Transverse colon (tissue), 4 donors: ENCODE data around the gene HDGF. TPM values are rescaled to one million over a fixed set of nuclear protein-coding genes. Genes with fewer than 3 reads are reported as not detected.

ENCODE experiments used
- DNase-seq: peaks from one replicate; pipeline ENCODE4 v3.0.0-alpha.2; 2019
- H3K27ac ChIP-seq, 4 donors: fragments of 200-600 bp; sonication (generic); 2 replicates each; pipeline ENCODE4 v1.5.1; 2016 to 2018; ENCODE audit warnings: inconsistent platforms in 4 of 4
- H3K27me3 ChIP-seq: fragments of 200-600 bp; sonication (generic); 2 replicates; pipeline ENCODE4 v1.5.1; 2017; ENCODE audit warnings: inconsistent platforms
- H3K36me3 ChIP-seq, 4 donors: fragments of 200-600 bp; sonication (generic); 2 replicates each; pipeline ENCODE4 v1.5.1; 2017 to 2019; ENCODE audit warnings: inconsistent platforms in 4 of 4
- H3K4me1 ChIP-seq, 4 donors: fragments of 200-600 bp; sonication (generic); 2 replicates each; pipeline ENCODE4 v1.5.1; 2017 to 2020; ENCODE audit warnings: inconsistent platforms in 4 of 4
- H3K4me3 ChIP-seq, 4 donors: fragments of 200-600 bp; sonication (generic); 1 replicate in 1 of 4; 2 replicates in 3 of 4; pipeline versions ENCODE4 v1.5.1 to v1.6.1; 2017 to 2019; ENCODE audit warnings: inconsistent platforms in 4 of 4
- H3K9me3 ChIP-seq, 2 donors: fragments of 200-600 bp; sonication (generic); 2 replicates each; pipeline ENCODE4 v1.5.1; 2017 to 2019; ENCODE audit warnings: inconsistent platforms in 2 of 2
- EP300 ChIP-seq: sonication (generic); formaldehyde crosslinking; IDR thresholded peaks from one replicate; pipeline ENCODE4 v1.6.1; 2017; ENCODE audit warnings: antibody characterized with exemption, low read depth
- POLR2A ChIP-seq: fragments of 450-650 bp; IDR thresholded peaks from one replicate; pipeline ENCODE4 v1.6.1; 2016; ENCODE audit warnings: antibody characterized with exemption, mild to moderate bottlenecking, moderate library complexity
- POLR2AphosphoS5 ChIP-seq, 3 donors: sonication (generic); formaldehyde crosslinking; IDR thresholded peaks; one replicate each; pipeline ENCODE4 v1.6.1; 2016; ENCODE audit warnings: antibody characterized with exemption in 3 of 3
- WGBS, 2 donors: methylation state at CpG; one replicate each; pipeline ENCODE4 v1.1.5; 2018; ENCODE audit warnings: low coverage in 1 of 2; 5-methylcytosine and 5-hydroxymethylcytosine counted together
- in situ Hi-C, 4 donors: fragments of 200-750 bp; cut with MboI; loops; one replicate each; pipeline versions ENCODE4 v1.15.0 to v1.15.1; 2017; ENCODE audit warnings: low sequenced_read_pairs in 3 of 4, low pct_ligation_motif_present in 1 of 4, low pct_unique_long_range_greater_than_20kb in 1 of 4
- intact Hi-C: fragments of 100-400 bp; cut with DNase I; formaldehyde crosslinking; loops from one replicate; pipeline ENCODE4 v1.15.1; 2023; ENCODE audit warnings: low total_unique reads
- total RNA-seq, 4 donors: library from RNA; depleted of rRNA; stranded (reverse); fragments of >200 nt; gene quantifications; one replicate each; pipeline ENCODE4 v1.1.0, GENCODE V29; 2016
- TF ChIP-seq, protein P1 (sequence below), 5 experiments: fragments of 200-600 bp in 3 of 5; fragments of 450-650 bp in 2 of 5; sonication (generic) in 3 of 5; IDR thresholded peaks; 1 replicate in 2 of 5; 2 replicates in 3 of 5; pipeline ENCODE4 v1.5.1; 2016 to 2017; ENCODE audit warnings: antibody characterized with exemption in 5 of 5, inconsistent platforms in 3 of 5, mild to moderate bottlenecking in 2 of 5, moderate library complexity in 1 of 5

The HDGF gene
- total RNA-seq, 4 donors from 2014 or later, result 150 to 204 (median 179) TPM

DNA sequence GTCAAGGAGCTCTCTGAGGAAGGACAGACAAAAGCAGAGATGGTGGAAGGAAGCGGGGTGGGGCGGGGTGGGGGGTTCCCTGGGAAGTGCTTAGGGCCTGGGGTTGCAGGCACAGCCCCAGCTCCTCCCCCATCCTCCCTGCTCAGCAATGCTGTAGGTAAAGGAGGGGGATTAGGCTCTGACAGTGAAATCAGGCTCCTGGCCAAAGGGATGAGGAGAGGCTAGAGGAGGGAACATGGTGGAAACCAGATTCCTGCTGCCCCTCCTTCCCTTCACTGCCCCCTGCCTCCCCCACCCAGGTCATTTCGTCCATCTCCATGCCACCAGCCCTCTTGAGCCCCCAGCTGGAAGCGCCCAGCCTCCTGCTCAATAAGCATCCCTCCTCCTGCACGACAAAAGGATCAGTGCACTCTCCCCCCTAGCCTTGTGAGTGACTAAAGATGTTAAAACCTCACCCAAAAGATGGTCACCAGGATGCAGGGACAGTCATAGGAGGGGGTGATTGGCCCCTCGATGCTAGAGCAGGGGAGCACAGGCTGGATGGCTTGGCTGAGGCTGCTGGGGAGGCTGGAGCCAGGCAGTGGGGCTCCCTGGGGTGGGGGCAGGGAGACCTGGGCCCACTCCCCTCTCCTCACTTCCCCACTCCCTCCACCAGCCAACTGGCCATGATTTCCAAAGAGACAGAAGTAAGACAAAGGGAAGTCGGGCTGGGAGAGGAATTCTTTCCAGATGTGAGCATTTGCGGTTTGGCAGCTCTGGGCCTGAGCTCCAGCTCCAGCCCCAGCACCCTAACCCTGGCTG lies 43.9 kb downstream of the HDGF start:
- 59% methylated on average over 8 of the region's 8 CpGs; no CpG with 5 or more reads in 1 of the 2 donors for WGBS, 2 donors
- Histone ChIP-seq H3K36me3 (no peaks in the 10 kb centered on the region), H3K4me1 (peaks cover 31 to 56% (median 41%) of the 10 kb centered on the region in 4 donors), H3K4me3 (no peak overlapping the region), H3K9me3 (no peaks in the 10 kb centered on the region), H3K27ac (peak overlapping the region in 3 of 4 donors; percentile 67 to 75 (median 74)), H3K27me3 (peaks cover 32% of the 10 kb centered on the region)
- no peak for DNase-seq
- intact Hi-C loops (no loop called here), in situ Hi-C loops (loop anchor here in 1 of 4 donors (10.0 kb wide), 1 partner anchor 157 kb away; the partner anchor contains the start of gene NTRK1)
- TF ChIP-seq POLR2AphosphoS5 (IDR thresholded peaks at IDR 0.05) (no peak), POLR2A (no peak), EP300 (no peak)
- TF ChIP-seq, protein P1, sequence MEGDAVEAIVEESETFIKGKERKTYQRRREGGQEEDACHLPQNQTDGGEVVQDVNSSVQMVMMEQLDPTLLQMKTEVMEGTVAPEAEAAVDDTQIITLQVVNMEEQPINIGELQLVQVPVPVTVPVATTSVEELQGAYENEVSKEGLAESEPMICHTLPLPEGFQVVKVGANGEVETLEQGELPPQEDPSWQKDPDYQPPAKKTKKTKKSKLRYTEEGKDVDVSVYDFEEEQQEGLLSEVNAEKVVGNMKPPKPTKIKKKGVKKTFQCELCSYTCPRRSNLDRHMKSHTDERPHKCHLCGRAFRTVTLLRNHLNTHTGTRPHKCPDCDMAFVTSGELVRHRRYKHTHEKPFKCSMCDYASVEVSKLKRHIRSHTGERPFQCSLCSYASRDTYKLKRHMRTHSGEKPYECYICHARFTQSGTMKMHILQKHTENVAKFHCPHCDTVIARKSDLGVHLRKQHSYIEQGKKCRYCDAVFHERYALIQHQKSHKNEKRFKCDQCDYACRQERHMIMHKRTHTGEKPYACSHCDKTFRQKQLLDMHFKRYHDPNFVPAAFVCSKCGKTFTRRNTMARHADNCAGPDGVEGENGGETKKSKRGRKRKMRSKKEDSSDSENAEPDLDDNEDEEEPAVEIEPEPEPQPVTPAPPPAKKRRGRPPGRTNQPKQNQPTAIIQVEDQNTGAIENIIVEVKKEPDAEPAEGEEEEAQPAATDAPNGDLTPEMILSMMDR (IDR thresholded peaks at IDR 0.05), result no peak

DNA sequence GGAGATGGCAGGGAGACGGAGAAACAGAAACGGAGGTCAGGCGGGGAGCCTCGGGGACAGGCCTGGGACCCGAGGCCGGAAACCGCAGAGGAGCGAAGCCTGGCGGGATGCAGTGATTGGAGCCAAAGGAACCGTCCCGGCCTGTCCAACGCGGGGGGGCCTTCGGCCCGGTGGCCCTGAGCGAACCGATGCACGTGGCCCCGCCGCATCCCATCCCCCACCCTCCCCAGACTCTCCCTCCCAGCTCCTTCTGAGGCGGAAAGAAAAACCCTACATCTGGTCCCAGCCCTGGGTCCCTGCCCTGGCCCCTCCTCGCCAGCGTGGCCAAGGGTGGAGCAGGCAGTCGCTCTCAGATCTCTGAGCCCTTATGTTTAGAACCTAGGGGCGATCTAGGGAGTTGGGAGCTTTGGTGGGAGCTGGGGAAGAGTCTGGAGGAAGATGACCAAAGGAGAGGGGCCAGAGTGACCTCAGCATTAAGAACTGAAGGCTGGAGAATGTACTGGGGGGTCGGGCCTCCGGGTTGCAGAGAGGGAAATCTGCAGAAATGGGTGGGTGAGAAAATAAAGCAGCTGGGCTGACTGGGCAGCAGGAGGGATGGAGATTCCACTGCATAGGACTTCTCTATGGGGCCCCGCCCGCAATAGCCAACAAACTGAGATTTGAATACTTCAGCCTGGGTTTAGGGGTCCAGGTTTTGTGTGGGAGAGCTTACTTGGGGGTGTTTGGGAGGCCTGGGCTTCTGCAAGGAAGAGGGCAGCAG lies 44.6 kb downstream of the HDGF start:
- TF ChIP-seq POLR2A, result no peak
- TF ChIP-seq, protein P1 (IDR thresholded peaks at IDR 0.05), result no peak
- no peak for TF ChIP-seq EP300
- no peak for TF ChIP-seq POLR2AphosphoS5 (IDR thresholded peaks at IDR 0.05)
- Histone ChIP-seq H3K4me3 (peak overlapping the region; percentile 12 to 54 (median 29)), H3K36me3 (no peaks in the 10 kb centered on the region), H3K27me3 (peaks cover 38% of the 10 kb centered on the region), H3K27ac (peak overlapping the region; percentile 67 to 75 (median 72)), H3K4me1 (peaks cover 31 to 56% (median 41%) of the 10 kb centered on the region in 4 donors), H3K9me3 (no peaks in the 10 kb centered on the region)
- peak; percentile 47 for DNase-seq
- intact Hi-C loops (no loop called here), in situ Hi-C loops (loop anchor here in 1 of 4 donors (10.0 kb wide), 1 partner anchor 158 kb away; the partner anchor contains the start of gene NTRK1)
- 11 to 67% methylated on average over 2 to 29 of the region's 29 CpGs for WGBS, 2 donors

- Histone ChIP-seq H3K27ac (peak overlapping the region; percentile 67 to 75 (median 72)), H3K36me3 (no peaks in the 10 kb centered on the region), H3K4me1 (peaks cover 31 to 55% (median 38%) of the 10 kb centered on the region in 4 donors), H3K9me3 (no peaks in the 10 kb centered on the region), H3K4me3 (peak overlapping the region; percentile 12 to 54 (median 29)), H3K27me3 (peaks cover 43% of the 10 kb centered on the region)
- DNase-seq, result peak; percentile 66
- WGBS, 2 donors, result 1% methylated on average over 43 of the region's 45 CpGs; no CpG with 5 or more reads in 1 of the 2 donors
- in situ Hi-C loops, result loop anchor here in 1 of 4 donors (10.0 kb wide), 1 partner anchor 159 kb away; the partner anchor contains the start of gene NTRK1
- TF ChIP-seq POLR2AphosphoS5 (IDR thresholded peaks at IDR 0.05), result no peak
- no peak for TF ChIP-seq POLR2A
- TF ChIP-seq, protein P1 (IDR thresholded peaks at IDR 0.05), result peak; percentile 74 to 81 (median 80)
- intact Hi-C loops, result no loop called here
These were observed 45.4 kb downstream of the HDGF start for GRCh38 chr1:156705918-156706656.
